Measurements from ENCODE around the gene KRTAP10-7. TPM values are rescaled to one million over a fixed set of nuclear protein-coding genes. Genes with fewer than 3 reads are reported as not detected.

KRTAP10-7 gene
- total RNA-seq, 1 experiment from 2014 or later: not detected

Other genes starting within 250 kb of the KRTAP10-7 start
- 0.98 and 1.9 TPM in 2 replicates for gene TRPM2, start 247.0 kb upstream of the KRTAP10-7 start, total RNA-seq (2014; rRNA removed; shearing (Covaris generic))
- gene LRRC3, start 145.1 kb upstream of the KRTAP10-7 start, total RNA-seq (2014; rRNA removed; shearing (Covaris generic)): 0.50 and 1.5 TPM in 2 replicates
- gene KRTAP10-1, start 60.4 kb upstream of the KRTAP10-7 start, total RNA-seq (2014; rRNA removed; shearing (Covaris generic)): not detected in 2 replicates
- gene KRTAP10-2, start 49.1 kb upstream of the KRTAP10-7 start, total RNA-seq (2014; rRNA removed; shearing (Covaris generic)): not detected in 2 replicates
- not detected in 2 replicates for gene KRTAP10-3, start 41.8 kb upstream of the KRTAP10-7 start, total RNA-seq (2014; rRNA removed; shearing (Covaris generic))
- gene KRTAP10-4, start 26.9 kb upstream of the KRTAP10-7 start, total RNA-seq (2014; rRNA removed; shearing (Covaris generic)): not detected in 2 replicates
- gene KRTAP10-5, start 20.0 kb upstream of the KRTAP10-7 start, total RNA-seq (2014; rRNA removed; shearing (Covaris generic)): not detected in 2 replicates
- not detected in 2 replicates for gene KRTAP10-6, start 8.1 kb upstream of the KRTAP10-7 start, total RNA-seq (2014; rRNA removed; shearing (Covaris generic))
- gene KRTAP10-8, start 11.5 kb downstream of the KRTAP10-7 start, total RNA-seq (2014; rRNA removed; shearing (Covaris generic)): not detected in 2 replicates
- gene KRTAP10-9, start 26.5 kb downstream of the KRTAP10-7 start, total RNA-seq (2014; rRNA removed; shearing (Covaris generic)): not detected in 2 replicates
- not detected in 2 replicates for gene KRTAP10-10, start 36.8 kb downstream of the KRTAP10-7 start, total RNA-seq (2014; rRNA removed; shearing (Covaris generic))
- gene KRTAP10-11, start 45.8 kb downstream of the KRTAP10-7 start, total RNA-seq (2014; rRNA removed; shearing (Covaris generic)): not detected in 2 replicates
- not detected in 2 replicates for gene KRTAP12-4, start 54.1 kb downstream of the KRTAP10-7 start, total RNA-seq (2014; rRNA removed; shearing (Covaris generic))
- not detected in 2 replicates for gene KRTAP12-3, start 57.3 kb downstream of the KRTAP10-7 start, total RNA-seq (2014; rRNA removed; shearing (Covaris generic))
- gene KRTAP12-2, start 66.3 kb downstream of the KRTAP10-7 start, total RNA-seq (2014; rRNA removed; shearing (Covaris generic)): not detected in 2 replicates
- gene KRTAP12-1, start 81.6 kb downstream of the KRTAP10-7 start, total RNA-seq (2014; rRNA removed; shearing (Covaris generic)): not detected in 2 replicates
- gene KRTAP10-12, start 96.6 kb downstream of the KRTAP10-7 start, total RNA-seq (2014; rRNA removed; shearing (Covaris generic)): not detected in 2 replicates
- gene TSPEAR, start 111.0 kb downstream of the KRTAP10-7 start, total RNA-seq (2014; rRNA removed; shearing (Covaris generic)): 0.17 TPM in 1 of 2 replicates, not detected in the other
- gene UBE2G2, start 201.2 kb downstream of the KRTAP10-7 start, total RNA-seq (2014; rRNA removed; shearing (Covaris generic)): 53.1 and 68.3 TPM in 2 replicates
- 118 and 140 TPM in 2 replicates for gene SUMO3, start 217.5 kb downstream of the KRTAP10-7 start, total RNA-seq (2014; rRNA removed; shearing (Covaris generic))

Measured in A172 (cell line).